GM12874 (cell line): Measurements from ENCODE around the gene TRIM37.

Experiments
- TF ChIP-seq, protein P1 (sequence below): IDR thresholded peaks from 2 replicates; pipeline ENCODE4 v1.5.1; 2011; ENCODE audit warnings: low read depth, mild to moderate bottlenecking, control low read depth, low read length, moderate library complexity; ENCODE audit not compliant: insufficient read depth

The TRIM37 gene

DNA sequence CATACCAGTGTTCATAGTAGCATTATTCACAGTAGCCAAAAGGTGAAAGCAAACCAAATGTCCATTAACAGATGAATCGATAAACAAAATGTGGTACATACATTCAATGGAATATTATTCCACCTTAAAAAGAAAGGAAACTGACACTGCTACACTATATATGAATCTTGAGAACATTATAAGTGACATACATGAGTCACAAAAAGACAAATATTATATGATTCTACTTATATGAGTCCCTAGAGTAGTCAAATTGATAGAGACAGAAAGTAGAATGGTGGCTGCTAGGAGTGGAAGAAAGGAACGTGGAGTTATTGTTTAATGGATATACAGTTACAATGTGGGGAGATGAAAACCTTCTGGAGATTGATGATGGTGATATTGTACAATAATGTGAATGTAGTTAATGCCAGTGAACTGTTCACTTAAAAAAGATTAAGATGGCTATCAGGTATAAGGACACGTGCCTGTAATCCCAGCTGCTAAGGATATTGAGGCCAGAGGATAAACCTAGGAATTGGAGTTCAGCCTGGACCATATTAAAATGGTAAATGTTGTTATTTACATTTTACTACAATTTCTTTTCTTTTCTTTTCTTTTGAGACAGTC, 20.2 kb upstream of the TRIM37 start:
- TF ChIP-seq, protein P1, sequence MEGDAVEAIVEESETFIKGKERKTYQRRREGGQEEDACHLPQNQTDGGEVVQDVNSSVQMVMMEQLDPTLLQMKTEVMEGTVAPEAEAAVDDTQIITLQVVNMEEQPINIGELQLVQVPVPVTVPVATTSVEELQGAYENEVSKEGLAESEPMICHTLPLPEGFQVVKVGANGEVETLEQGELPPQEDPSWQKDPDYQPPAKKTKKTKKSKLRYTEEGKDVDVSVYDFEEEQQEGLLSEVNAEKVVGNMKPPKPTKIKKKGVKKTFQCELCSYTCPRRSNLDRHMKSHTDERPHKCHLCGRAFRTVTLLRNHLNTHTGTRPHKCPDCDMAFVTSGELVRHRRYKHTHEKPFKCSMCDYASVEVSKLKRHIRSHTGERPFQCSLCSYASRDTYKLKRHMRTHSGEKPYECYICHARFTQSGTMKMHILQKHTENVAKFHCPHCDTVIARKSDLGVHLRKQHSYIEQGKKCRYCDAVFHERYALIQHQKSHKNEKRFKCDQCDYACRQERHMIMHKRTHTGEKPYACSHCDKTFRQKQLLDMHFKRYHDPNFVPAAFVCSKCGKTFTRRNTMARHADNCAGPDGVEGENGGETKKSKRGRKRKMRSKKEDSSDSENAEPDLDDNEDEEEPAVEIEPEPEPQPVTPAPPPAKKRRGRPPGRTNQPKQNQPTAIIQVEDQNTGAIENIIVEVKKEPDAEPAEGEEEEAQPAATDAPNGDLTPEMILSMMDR = no peak

DNA sequence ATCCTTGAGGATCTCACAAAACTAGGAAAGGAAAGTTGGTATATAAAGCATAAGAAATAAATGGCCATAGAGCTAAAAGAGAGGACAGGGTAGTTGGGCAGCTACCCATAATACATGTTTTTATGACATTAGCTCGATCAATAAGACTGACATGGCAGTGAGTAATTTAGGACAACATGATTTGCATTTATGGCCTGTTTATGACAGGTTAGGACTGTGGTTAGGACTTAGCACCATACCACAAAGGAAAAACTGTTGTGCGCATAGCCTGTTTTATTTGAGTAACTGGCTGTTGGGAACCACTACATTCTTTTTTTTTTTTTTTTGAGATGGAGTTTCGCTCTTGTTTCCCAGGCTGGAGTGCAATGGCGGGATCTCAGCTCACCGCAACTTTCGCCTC, 18.0 kb upstream of the TRIM37 start:
- TF ChIP-seq, protein P1 = no peak

GRCh38 chr17:59121901-59122480, 15.3 kb upstream of the TRIM37 start:
- TF ChIP-seq, protein P1 = no peak

GRCh38 chr17:59115474-59115873, 8.8 kb upstream of the TRIM37 start:
- TF ChIP-seq, protein P1 = no peak

DNA sequence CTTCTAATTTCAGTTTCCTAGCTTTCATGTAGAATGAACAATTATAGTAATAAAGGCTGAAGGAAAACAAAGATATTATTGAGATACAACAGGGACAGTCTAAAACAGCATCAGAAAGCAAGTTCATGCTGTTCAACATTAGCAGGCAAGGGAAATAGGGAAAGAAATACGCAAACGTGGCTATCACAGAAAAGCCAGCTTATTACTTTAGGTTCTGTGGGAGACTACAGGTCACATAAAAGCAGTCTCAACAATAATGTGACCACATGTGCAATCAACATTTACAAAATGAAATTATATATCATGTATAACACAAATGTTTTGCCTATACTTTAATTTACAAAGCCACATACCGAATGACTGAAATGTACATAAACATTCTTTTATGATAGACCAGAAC, 4.9 kb upstream of the TRIM37 start:
- TF ChIP-seq, protein P1 = no peak

DNA sequence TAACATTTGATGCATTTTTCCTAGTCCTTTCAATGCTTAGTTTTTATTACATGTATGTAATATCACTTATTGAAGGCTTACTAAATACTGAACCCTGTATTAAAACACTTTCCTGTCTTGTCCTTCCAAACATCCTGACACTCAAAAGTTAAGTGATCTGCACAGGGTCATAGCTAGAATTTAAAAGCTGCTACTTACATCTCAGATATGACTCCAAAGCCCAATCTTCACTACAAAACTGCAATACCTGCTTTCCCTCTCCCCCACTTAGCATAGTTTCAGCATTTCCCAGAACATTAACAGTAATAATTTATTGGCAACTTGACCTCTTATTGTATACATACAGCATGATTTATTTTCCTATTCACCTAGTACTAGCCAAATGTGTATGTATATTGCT, 4.3 kb upstream of the TRIM37 start:
- TF ChIP-seq, protein P1 = no peak

- TF ChIP-seq, protein P1 = no peak
Measured at GRCh38 chr17:59108400-59109102, 1.9 kb upstream of the TRIM37 start.
